T-helper 17 cell (primary cell): ENCODE measurements around the gene ZBED1. TPM values are rescaled to one million over a fixed set of nuclear protein-coding genes. Genes with fewer than 3 reads are reported as not detected.
"Not testable (repeated sequence)": the region's sequence is repeated elsewhere in the genome, so short reads cannot be mapped to it uniquely, and the experiment has no call there.

Source experiments
- ATAC-seq: fragments of 150-1000 bp; cut with Tn5 transposase; 2 replicates; pipeline ENCODE4 v1.10.0; 2021; ENCODE audit warnings: mild to moderate bottlenecking, moderate library complexity
- DNase-seq, 3 donors: peaks; one replicate each; pipeline versions ENCODE4 v3.0.0 to v3.0.0-alpha.2; 2020 to 2021
- H3K9me3 ChIP-seq: one replicate; pipeline ENCODE4 v1.7.0; 2013; ENCODE audit warnings: low read length, mild to moderate bottlenecking; ENCODE audit not compliant: control insufficient read depth, poor library complexity, severe bottlenecking
- H3K27ac Mint-ChIP-seq: one replicate; pipeline ENCODE4 v1.8.0; 2022; ENCODE audit warnings: mild to moderate bottlenecking, moderate library complexity, mixed read lengths
- H3K27me3 Mint-ChIP-seq: one replicate; pipeline ENCODE4 v1.8.0; 2022; ENCODE audit warnings: mixed read lengths
- H3K36me3 Mint-ChIP-seq: one replicate; pipeline ENCODE4 v1.8.0; 2022; ENCODE audit warnings: low read depth, mixed read lengths
- H3K4me1 Mint-ChIP-seq: one replicate; pipeline ENCODE4 v1.8.0; 2022; ENCODE audit warnings: mild to moderate bottlenecking, mixed read lengths
- H3K4me3 Mint-ChIP-seq: one replicate; pipeline ENCODE4 v1.8.0; 2022; ENCODE audit warnings: mild to moderate bottlenecking, moderate library complexity, mixed read lengths
- total RNA-seq, 4 donors: library from RNA in 2 of 4; stranded (reverse) in 2 of 4; gene quantifications; one replicate each; pipeline ENCODE4 v1.2.3 and lab custom pipeline; 2022 to 2026

ZBED1 gene
- total RNA-seq, 2 donors from 2014 or later = 19.8 to 19.9 TPM

DNA sequence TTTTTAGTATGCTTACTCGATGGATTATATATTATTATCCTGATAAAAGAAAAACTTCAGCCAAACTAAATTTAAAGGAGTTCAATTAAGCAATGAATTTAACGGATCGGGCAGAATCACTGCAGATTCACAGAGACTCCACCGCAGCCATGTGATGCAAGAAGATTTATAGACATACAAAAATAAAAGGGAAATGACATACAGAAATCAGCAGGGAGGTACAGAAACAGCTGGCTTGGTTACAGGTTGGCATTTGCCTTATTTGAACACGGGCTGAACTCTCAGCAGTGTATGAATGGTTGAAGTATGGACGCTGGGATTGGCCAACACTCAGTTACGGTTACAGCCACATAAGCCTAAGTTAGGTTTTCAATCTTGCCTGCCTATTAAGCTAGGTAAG lies 35.4 kb upstream of the ZBED1 start:
- Mint-ChIP-seq H3K36me3 (no peaks in the 10 kb centered on the region), H3K4me3 (no peak overlapping the region), H3K27ac (no peak overlapping the region), H3K27me3 (peaks cover 20% of the 10 kb centered on the region), H3K4me1 (no peaks in the 10 kb centered on the region)
- DNase-seq = no peak
- no peaks in the 10 kb centered on the region for H3K9me3 ChIP-seq
- no peak for ATAC-seq

DNA sequence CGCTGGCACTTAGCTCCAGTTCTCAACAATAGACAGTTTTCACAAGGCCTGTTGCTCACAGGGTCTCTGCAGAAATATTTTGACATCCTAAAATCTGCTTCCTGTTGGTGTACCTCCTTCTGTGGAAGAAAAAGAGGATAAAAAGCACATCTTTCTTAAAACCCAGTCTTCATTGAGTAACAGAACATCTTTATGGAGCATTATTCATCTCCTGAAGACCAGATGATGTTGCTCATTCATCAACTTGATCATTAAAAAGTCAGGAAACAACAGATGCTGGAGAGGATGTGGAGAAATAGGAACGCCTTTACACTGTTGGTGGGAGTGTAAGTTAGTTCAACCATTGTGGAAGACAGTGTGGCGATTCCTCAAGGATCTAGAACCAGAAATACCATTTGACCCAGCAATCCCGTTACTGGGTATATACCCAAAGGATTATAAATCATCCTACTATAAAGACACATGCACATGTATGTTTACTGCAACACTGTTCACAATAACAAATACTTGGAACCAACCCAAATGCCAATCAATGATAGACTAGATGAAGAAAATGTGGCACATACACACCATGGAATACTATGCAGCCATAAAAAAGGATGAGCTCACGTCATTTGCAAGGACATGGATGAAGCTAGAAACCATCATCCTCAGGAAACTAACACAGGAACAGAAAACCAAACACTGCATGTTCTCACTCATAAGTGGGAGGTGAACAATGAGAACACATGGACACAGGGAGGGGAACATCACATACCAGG lies 33.7 kb upstream of the ZBED1 start:
- not testable (repeated sequence) for ATAC-seq, H3K4me1 Mint-ChIP-seq, H3K9me3 ChIP-seq, H3K36me3 Mint-ChIP-seq, DNase-seq, H3K4me3 Mint-ChIP-seq, H3K27ac Mint-ChIP-seq
- peaks cover 15% of the 10 kb centered on the region for H3K27me3 Mint-ChIP-seq

GRCh38 chrX:2533424-2533823 lies 32.6 kb upstream of the ZBED1 start:
- ATAC-seq (no peak), DNase-seq (no peak)
- H3K9me3 ChIP-seq = no peaks in the 10 kb centered on the region
- H3K4me3 Mint-ChIP-seq = no peak overlapping the region
- no peaks in the 10 kb centered on the region for H3K36me3 Mint-ChIP-seq
- H3K27me3 Mint-ChIP-seq = peaks cover 13% of the 10 kb centered on the region
- no peaks in the 10 kb centered on the region for H3K4me1 Mint-ChIP-seq
- H3K27ac Mint-ChIP-seq = no peak overlapping the region

DNA sequence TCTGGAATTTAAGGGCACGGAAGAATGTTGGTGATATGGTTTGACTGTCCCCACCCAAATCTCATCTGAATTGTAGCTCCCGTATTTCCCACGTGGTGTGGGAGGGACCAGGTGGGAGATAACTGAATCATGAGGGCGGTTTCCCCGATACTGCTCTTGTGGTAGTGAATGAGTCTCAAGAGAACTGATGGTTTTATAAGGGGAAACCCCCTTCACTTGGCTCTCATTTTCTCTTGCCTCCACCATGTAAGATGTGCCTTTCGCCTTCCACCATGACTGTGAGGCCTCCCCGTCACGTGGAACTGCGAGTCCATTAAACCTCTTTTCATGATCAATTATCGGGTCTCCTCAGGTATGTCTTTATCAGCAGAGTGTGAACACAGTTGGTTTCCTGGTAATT lies 25.6 kb upstream of the ZBED1 start:
- Mint-ChIP-seq H3K36me3 (peaks cover 3% of the 10 kb centered on the region), H3K4me1 (no peaks in the 10 kb centered on the region), H3K27me3 (peaks cover 21% of the 10 kb centered on the region), H3K27ac (no peak overlapping the region), H3K4me3 (no peak overlapping the region)
- ATAC-seq (no peak), DNase-seq (no peak)
- no peaks in the 10 kb centered on the region for H3K9me3 ChIP-seq

GRCh38 chrX:2523911-2524310 lies 23.1 kb upstream of the ZBED1 start:
- Mint-ChIP-seq H3K27ac (no peak overlapping the region), H3K4me1 (no peaks in the 10 kb centered on the region), H3K36me3 (peaks cover 3% of the 10 kb centered on the region), H3K4me3 (no peak overlapping the region), H3K27me3 (peaks cover 21% of the 10 kb centered on the region)
- DNase-seq (no peak), ATAC-seq (no peak)
- no peaks in the 10 kb centered on the region for H3K9me3 ChIP-seq

GRCh38 chrX:2521927-2522386 lies 21.2 kb upstream of the ZBED1 start:
- Mint-ChIP-seq H3K4me3 (no peak overlapping the region), H3K27ac (no peak overlapping the region), H3K27me3 (peaks cover 9% of the 10 kb centered on the region), H3K4me1 (peaks cover 2% of the 10 kb centered on the region), H3K36me3 (peaks cover 3% of the 10 kb centered on the region)
- H3K9me3 ChIP-seq = no peaks in the 10 kb centered on the region
- no peak for ATAC-seq
- no peak for DNase-seq

DNA sequence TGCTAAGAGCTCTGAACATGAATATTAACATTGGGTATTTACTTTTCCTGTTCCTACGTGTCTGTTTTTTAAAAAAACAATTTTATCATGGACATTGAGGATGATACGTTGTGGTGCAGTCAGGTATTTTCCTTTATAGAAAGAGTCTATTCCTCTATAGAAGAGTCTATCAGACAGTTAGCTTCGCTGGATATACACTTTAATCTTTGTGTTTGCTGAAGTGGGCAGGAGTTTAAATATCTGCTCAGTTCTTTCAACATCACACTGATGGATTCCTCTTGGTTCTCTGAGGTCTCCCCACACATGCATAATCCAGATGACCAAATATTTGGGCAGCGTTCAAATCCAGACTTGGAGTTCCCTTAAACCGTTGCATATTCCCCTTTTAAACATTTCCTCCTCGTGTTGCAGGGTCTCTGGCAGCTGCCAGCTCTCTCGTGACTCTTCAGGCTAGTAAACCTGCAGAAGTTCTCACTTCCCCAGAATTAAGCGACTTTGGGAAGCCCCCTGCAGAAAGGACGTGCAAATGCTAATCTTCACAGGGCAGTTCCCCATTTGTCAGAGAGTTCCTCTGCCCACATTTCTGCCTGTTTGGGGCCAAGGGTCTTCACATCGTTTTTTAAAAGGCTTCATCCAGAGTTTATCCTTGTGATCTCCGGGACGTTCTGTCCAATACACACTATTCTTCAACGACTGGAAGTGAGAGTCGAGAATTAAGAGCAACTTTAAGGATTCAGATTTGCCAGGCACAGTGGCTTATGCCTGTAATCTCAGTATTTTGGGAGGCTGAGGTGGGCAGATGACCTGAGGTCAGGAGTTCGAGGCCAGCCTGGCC lies 20.5 kb upstream of the ZBED1 start:
- Mint-ChIP-seq H3K27me3 (peaks cover 2% of the 10 kb centered on the region), H3K36me3 (no peaks in the 10 kb centered on the region), H3K4me3 (no peak overlapping the region), H3K27ac (no peak overlapping the region), H3K4me1 (peaks cover 2% of the 10 kb centered on the region)
- DNase-seq = no peak
- H3K9me3 ChIP-seq = no peaks in the 10 kb centered on the region
- peak; percentile 60 for ATAC-seq

DNA sequence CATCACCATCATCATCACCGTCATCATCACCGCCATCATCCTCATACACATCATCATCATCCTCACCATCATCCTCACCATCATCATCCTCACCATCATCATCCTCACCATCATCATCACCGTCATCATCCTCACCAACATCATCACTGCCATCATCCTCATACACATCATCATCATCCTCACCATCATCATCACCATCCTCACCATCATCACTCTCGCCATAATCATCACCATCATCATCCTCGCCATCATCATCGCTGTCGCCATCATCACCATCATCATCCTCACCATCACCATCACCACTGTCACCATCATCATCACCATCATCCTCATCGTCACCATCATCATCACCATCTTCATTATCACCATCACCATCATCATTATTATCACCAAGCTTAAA lies 19.8 kb upstream of the ZBED1 start:
- H3K27me3 Mint-ChIP-seq = no peaks in the 10 kb centered on the region
- H3K4me1 Mint-ChIP-seq = peaks cover 2% of the 10 kb centered on the region
- H3K4me3 Mint-ChIP-seq = no peak overlapping the region
- DNase-seq = no peak
- no peak for ATAC-seq
- H3K36me3 Mint-ChIP-seq = no peaks in the 10 kb centered on the region
- no peaks in the 10 kb centered on the region for H3K9me3 ChIP-seq
- no peak overlapping the region for H3K27ac Mint-ChIP-seq

DNA sequence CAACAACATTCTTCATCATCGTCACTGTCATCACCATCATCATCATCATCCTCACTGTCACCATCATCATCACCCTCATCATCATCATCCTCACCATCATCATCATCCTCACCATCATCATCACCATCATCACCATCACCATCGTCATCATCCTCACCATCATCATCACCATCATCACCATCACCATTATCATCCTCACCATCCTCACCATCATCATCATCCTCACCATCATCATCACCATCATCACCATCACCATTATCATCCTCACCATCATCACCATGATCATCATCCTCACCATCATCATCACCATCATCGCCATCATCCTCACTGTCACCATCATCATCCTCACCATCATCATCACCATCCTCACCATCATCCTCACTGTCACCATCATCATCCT lies 18.9 kb upstream of the ZBED1 start:
- not testable (repeated sequence) for ATAC-seq, DNase-seq, H3K4me1 Mint-ChIP-seq, H3K9me3 ChIP-seq, H3K27me3 Mint-ChIP-seq, H3K4me3 Mint-ChIP-seq, H3K36me3 Mint-ChIP-seq, H3K27ac Mint-ChIP-seq

DNA sequence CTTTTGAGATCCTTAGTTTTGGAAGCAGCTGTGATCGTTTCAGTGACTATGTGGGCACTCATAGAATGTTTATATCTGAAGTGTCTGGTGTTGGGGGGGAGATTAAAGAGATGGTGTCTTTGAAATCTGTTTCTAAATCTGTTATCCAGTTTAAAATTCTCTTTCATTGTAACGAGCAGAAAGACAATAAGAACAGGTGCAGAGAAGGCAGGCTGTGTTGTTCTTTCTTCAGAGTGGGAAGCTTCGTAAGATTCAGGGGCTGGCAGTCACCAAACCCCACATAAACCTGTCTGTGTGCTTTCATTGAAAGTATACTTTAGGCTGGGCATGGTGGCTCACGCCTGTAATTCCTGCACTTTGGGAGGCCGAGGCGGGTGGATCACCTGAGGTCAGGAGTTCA lies 16.3 kb upstream of the ZBED1 start:
- Mint-ChIP-seq H3K27ac (no peak overlapping the region), H3K4me3 (no peak overlapping the region), H3K36me3 (no peaks in the 10 kb centered on the region), H3K27me3 (peaks cover 7% of the 10 kb centered on the region), H3K4me1 (peaks cover 2% of the 10 kb centered on the region)
- no peak for ATAC-seq
- no peak for DNase-seq
- H3K9me3 ChIP-seq = no peaks in the 10 kb centered on the region

GRCh38 chrX:2516623-2517022 lies 15.8 kb upstream of the ZBED1 start:
- ATAC-seq (peak; percentile 39), DNase-seq (no peak)
- no peaks in the 10 kb centered on the region for H3K9me3 ChIP-seq
- Mint-ChIP-seq H3K4me1 (peaks cover 2% of the 10 kb centered on the region), H3K4me3 (no peak overlapping the region), H3K36me3 (no peaks in the 10 kb centered on the region), H3K27ac (no peak overlapping the region), H3K27me3 (peaks cover 7% of the 10 kb centered on the region)

- no peaks in the 10 kb centered on the region for H3K9me3 ChIP-seq
- no peak for ATAC-seq
- Mint-ChIP-seq H3K4me1 (peaks cover 2% of the 10 kb centered on the region), H3K4me3 (no peak overlapping the region), H3K36me3 (no peaks in the 10 kb centered on the region), H3K27me3 (peaks cover 7% of the 10 kb centered on the region), H3K27ac (no peak overlapping the region)
- DNase-seq = no peak
These were observed 13.4 kb upstream of the ZBED1 start for GRCh38 chrX:2514131-2514530.

DNA sequence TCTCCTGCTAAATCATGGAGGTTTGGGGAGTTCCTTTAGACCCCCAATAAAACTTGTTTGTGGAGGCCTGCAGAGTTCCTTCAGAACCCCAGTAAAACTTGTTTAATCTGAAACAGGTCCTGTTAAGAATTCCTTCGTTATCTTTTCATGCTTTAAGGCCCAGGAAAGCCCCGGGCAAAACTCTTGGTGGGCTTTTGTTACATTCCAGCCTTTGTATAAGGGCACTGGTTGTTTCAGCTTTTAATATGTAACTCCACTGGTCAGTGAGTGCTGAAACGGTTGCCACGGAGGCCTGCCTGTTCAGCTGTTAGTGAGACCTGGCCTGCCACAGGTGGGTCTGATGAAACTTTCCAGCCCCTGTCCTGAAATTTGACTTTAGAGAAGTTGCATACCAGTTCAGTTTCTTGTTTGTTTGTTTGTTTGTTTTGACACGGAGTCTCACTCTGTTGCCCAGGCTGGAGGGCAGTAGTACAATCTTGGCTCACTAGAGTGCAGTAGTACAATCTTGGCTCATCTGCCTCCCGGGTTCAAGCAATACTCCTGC lies 12.4 kb upstream of the ZBED1 start:
- no peak overlapping the region for H3K4me3 Mint-ChIP-seq
- no peak for DNase-seq
- H3K9me3 ChIP-seq = no peaks in the 10 kb centered on the region
- H3K4me1 Mint-ChIP-seq = peaks cover 6% of the 10 kb centered on the region
- peaks cover 7% of the 10 kb centered on the region for H3K27me3 Mint-ChIP-seq
- H3K36me3 Mint-ChIP-seq = no peaks in the 10 kb centered on the region
- no peak overlapping the region for H3K27ac Mint-ChIP-seq
- no peak for ATAC-seq
